ENCODE measurements around the gene NRP2. TPM values are rescaled to one million over a fixed set of nuclear protein-coding genes. Genes with fewer than 3 reads are reported as not detected.

Gene NRP2
- total RNA-seq, 2 experiments from 2014 or later = 0.63 to 1.6 TPM

GRCh38 chr2:205815673-205816072 is 133.4 kb downstream of the NRP2 start:
- TF ChIP-seq, protein P1, sequence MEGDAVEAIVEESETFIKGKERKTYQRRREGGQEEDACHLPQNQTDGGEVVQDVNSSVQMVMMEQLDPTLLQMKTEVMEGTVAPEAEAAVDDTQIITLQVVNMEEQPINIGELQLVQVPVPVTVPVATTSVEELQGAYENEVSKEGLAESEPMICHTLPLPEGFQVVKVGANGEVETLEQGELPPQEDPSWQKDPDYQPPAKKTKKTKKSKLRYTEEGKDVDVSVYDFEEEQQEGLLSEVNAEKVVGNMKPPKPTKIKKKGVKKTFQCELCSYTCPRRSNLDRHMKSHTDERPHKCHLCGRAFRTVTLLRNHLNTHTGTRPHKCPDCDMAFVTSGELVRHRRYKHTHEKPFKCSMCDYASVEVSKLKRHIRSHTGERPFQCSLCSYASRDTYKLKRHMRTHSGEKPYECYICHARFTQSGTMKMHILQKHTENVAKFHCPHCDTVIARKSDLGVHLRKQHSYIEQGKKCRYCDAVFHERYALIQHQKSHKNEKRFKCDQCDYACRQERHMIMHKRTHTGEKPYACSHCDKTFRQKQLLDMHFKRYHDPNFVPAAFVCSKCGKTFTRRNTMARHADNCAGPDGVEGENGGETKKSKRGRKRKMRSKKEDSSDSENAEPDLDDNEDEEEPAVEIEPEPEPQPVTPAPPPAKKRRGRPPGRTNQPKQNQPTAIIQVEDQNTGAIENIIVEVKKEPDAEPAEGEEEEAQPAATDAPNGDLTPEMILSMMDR (IDR thresholded peaks at IDR 0.05) = no peak
- H3K27ac Mint-ChIP-seq = no peak overlapping the region
- DNase-seq (no peak), ATAC-seq (no peak)
- ChIA-PET CTCF (interaction anchor here (0.8 to 2.3 kb wide), 5 partner anchors 17 to 110 kb away, joined by 3 to 6 read pairs (median 3); no protein-coding TSS in a partner anchor), POLR2A (interaction anchor here (0.8 to 1.0 kb wide), 2 partner anchors 10 to 12 kb away, joined by 3 read pairs; no protein-coding TSS in a partner anchor)
- no peak overlapping the region for H3K4me3 Mint-ChIP-seq
- H3K27me3 Mint-ChIP-seq = peaks cover 9% of the 10 kb centered on the region
- no peaks in the 10 kb centered on the region for H3K4me1 Mint-ChIP-seq (ENCODE audit: low read depth)
- no peaks in the 10 kb centered on the region for H3K9me3 Mint-ChIP-seq
- H3K36me3 Mint-ChIP-seq (ENCODE audit: low read depth) = no peaks in the 10 kb centered on the region
- intact Hi-C loops (cut with micrococcal nuclease) = no loop called here

GRCh38 chr2:205816268-205816667 is 134.0 kb downstream of the NRP2 start:
- Mint-ChIP-seq H3K4me1 (ENCODE audit: low read depth) (no peaks in the 10 kb centered on the region), H3K36me3 (ENCODE audit: low read depth) (no peaks in the 10 kb centered on the region), H3K27me3 (peaks cover 9% of the 10 kb centered on the region), H3K27ac (no peak overlapping the region), H3K4me3 (no peak overlapping the region), H3K9me3 (no peaks in the 10 kb centered on the region)
- ChIA-PET CTCF (interaction anchor here (0.8 to 1.3 kb wide), 4 partner anchors 16 to 110 kb away, joined by 3 to 5 read pairs (median 3); no protein-coding TSS in a partner anchor), POLR2A (interaction anchor here (0.8 to 1.0 kb wide), 2 partner anchors 10 to 11 kb away, joined by 3 read pairs; no protein-coding TSS in a partner anchor)
- DNase-seq (no peak), ATAC-seq (no peak)
- intact Hi-C loops (cut with micrococcal nuclease) = no loop called here
- TF ChIP-seq, protein P1 (IDR thresholded peaks at IDR 0.05) = no peak

- CTCF ChIA-PET = no interaction called here
- Mint-ChIP-seq H3K4me1 (ENCODE audit: low read depth) (no peaks in the 10 kb centered on the region), H3K9me3 (peaks cover 3% of the 10 kb centered on the region), H3K4me3 (no peak overlapping the region), H3K36me3 (ENCODE audit: low read depth) (no peaks in the 10 kb centered on the region), H3K27ac (no peak overlapping the region), H3K27me3 (peaks cover 8% of the 10 kb centered on the region)
- TF ChIP-seq, protein P1 (IDR thresholded peaks at IDR 0.05) = no peak
- ATAC-seq (no peak), DNase-seq (no peak)
- POLR2A ChIA-PET = no interaction called here
- intact Hi-C loops (cut with micrococcal nuclease) = no loop called here
These were observed 140.3 kb downstream of the NRP2 start for GRCh38 chr2:205822579-205822978.

DNA sequence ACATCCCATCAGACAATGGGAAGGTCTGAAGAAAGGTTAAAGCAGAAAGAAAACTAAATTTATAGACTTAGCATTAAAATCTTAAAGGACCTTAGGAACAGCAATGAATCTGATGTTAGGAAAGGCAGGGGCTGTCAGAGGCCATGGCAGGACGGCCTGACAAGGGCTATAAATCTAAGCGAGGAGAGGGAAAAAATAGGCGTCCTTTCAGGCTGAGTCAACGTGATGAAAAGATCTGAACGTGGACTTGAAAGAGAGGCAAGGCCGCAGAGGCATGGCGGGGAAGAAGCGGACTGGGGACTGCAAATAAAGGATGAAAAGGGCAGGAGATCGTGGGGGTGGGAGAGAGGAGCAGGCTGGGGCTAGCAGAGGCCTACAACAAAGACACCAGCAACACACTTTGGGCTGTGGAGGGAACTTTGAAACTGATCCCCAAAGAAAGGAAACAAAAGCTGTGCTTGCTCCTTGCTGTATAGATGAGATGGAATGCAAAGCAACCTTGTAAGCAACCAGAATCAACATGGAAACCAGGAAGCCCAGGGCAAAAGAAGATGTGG is 145.6 kb downstream of the NRP2 start:
- ChIA-PET CTCF (no interaction called here), POLR2A (no interaction called here)
- no peak for DNase-seq

GRCh38 chr2:205833864-205834263 is 151.6 kb downstream of the NRP2 start:
- Mint-ChIP-seq H3K9me3 (peaks cover 2% of the 10 kb centered on the region), H3K27me3 (peaks cover 11% of the 10 kb centered on the region), H3K4me3 (no peak overlapping the region), H3K36me3 (ENCODE audit: low read depth) (no peaks in the 10 kb centered on the region), H3K4me1 (ENCODE audit: low read depth) (no peaks in the 10 kb centered on the region), H3K27ac (no peak overlapping the region)
- POLR2A ChIA-PET = no interaction called here
- no peak for DNase-seq
- TF ChIP-seq, protein P1 (IDR thresholded peaks at IDR 0.05) = no peak
- ATAC-seq = no peak
- intact Hi-C loops (cut with micrococcal nuclease) = no loop called here
- CTCF ChIA-PET = interaction anchor here (1.7 kb wide), 1 partner anchor 52 kb away, joined by 3 read pairs; no protein-coding TSS in a partner anchor

More for the DNA sequence above, 145.6 kb downstream of the NRP2 start:
- H3K9me3 Mint-ChIP-seq = peaks cover 3% of the 10 kb centered on the region
- no peak overlapping the region for H3K27ac Mint-ChIP-seq
- ATAC-seq = no peak
- TF ChIP-seq, protein P1 (IDR thresholded peaks at IDR 0.05) = no peak
- no peaks in the 10 kb centered on the region for H3K36me3 Mint-ChIP-seq (ENCODE audit: low read depth)
- H3K27me3 Mint-ChIP-seq = peaks cover 4% of the 10 kb centered on the region
- H3K4me1 Mint-ChIP-seq (ENCODE audit: low read depth) = no peaks in the 10 kb centered on the region
- intact Hi-C loops (cut with micrococcal nuclease) = no loop called here
- H3K4me3 Mint-ChIP-seq = no peak overlapping the region
